EL (cell line): Measurements from ENCODE around the gene GAL3ST3.

Experiments
- DNase-seq: peaks from one replicate; pipeline ENCODE4 v3.0.0-alpha.2; 2016

Gene GAL3ST3

DNA sequence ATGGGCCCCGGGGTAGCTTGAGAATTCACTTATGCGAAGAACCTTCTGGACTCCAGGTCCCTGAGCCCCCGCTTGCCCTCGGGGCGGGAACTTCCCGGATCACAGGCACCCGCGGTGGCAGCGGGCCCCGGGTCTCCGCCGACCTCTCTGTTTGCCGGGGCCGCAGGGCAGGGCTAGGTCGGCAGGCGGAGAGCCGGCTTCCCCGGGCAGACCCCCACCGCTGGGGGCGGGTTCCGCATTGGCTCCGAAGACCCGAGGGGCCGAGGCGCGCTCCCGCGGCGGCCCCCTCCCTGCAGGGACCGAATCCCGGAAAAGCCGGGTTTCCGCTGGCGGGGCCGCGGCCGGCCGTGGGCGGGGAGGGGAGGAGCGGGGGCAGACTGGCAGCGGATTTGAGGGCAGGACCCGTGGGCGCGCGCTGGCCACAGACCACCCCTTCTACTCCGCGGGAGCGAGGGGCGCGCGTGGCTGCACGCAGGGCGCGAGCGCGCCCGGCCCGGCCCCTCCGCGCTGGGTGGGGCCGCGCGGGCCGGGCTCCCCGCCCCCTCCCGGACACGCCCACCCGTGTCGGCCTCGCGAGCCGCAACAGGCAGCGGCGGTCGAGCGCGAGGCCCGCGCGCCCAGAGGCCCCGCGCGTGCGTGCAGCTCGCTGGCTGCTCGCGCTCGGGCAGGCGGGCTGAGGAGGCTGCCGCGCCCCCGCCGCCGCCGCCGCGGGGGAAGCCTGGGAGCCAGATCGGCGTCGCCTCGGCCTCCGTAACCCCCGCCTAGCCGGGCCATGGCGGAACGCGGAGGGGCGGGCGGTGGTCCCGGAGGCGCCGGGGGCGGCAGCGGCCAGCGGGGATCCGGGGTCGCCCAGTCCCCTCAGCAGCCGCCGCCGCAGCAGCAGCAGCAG, 21.0 kb upstream of the GAL3ST3 start, which contains the start of gene PACS1:
TSS of gene PACS1 (plus strand) at position 558 of the 889 bp plus-strand sequence. CDS start at position 773, 215 bp downstream.
- DNase-seq = peak; percentile 86

DNA sequence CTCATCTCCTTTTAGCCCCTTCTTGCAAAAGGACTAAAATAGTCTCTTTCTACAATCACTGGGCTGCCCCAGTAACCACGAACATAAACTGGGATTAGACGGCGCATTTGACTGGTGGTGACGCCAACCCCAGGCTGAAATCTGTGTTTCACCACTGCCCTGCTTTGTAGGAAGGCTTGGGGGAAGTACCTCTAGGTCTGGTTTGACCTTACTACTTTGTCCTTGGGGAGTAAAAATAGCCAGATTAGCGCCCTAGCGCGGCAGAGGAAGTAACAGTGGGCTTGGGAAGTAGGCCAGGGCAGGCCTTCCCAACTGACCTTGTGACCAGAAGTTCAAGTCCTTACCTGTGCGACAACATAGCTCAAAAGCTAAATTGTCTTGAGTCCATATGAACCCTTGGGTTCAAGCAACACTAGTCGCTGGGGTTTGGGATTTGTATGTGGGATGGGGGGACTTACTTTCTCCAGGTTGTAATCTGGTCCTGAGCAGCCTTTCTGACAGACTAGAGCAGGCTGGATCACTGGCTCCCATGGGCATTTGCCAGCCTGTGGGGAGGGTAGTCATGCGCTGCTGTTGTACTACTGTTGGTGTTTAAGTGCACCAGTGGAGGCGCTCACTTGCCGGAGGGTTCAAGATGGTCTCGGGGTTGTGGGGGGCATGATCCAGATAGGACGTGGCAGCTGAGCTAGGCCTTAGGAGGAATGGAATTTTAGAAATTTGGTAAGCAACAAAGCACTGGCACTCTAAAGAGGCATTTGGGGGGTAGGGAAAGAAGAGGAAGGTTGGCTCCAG, 20.2 kb upstream of the GAL3ST3 start:
- peak; percentile 87 for DNase-seq

DNA sequence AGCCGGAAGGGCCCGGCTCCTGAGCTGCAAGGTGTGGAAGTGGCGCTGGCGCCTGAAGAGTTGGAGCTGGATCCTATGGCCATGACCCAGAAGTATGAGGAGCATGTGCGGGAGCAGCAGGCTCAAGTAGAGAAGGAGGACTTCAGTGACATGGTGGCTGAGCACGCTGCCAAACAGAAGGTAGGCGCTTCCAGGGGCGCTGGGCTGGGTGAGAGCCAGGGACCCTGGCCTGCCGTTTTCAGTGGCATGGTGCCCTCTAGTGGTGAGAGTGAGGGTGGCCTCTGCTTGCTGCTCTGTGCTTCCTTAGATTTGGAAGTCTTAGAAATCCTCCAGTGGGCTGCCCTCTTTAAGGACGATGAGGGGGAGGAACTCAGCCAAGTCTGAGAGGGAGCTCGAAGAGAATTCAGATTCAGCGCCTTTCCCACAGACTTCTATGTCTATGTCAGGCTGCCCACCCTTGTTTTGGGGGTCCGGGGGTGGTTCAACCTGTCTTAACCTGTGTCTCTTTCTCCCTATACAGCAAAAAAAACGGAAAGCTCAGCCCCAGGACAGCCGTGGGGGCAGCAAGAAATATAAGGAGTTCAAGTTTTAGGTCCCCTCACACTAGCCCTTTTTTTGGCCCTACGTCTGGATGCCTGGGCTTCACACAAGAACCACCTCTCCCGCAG, 19.3 kb upstream of the GAL3ST3 start:
- DNase-seq = peak; percentile 72

DNA sequence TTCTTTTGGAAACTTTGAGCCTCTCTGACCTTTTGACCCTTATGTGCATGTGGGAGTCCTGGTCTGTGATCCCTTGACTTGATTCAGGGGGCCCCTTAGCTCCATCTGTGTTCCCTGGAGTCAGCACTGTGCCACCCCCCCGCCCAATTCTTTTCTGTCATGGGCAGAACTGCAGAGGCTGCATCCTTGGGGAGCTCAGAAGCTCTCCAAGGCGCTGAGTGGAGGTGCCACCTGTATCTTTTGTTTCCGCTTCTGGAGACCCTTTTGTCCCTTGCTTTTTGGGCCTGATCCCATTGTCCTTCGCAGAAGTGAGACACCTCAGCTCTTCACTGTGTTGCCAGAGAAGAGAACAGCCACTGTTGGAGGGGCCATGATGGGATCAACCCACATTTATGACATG, 18.7 kb upstream of the GAL3ST3 start:
- DNase-seq = no peak

DNA sequence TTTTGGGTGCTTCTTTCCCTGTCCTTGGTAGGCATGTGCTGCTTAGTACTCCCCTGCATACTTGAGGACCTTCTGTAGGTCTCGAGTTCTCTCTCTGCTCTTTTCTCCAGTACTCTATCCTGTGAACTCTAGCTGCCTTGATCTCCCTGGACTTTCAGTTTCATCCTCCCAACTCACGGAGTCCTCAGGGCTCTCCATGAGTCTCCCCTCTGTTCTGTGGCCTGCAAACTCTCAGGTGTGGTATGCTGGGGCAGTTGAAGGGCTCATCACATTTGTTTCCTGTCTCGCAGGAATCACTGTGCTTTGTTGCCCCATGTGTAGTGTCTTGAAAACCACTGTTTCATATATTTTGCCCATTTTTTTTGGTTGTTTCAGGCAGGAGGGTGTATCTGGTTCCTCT, 17.8 kb upstream of the GAL3ST3 start:
- no peak for DNase-seq

DNA sequence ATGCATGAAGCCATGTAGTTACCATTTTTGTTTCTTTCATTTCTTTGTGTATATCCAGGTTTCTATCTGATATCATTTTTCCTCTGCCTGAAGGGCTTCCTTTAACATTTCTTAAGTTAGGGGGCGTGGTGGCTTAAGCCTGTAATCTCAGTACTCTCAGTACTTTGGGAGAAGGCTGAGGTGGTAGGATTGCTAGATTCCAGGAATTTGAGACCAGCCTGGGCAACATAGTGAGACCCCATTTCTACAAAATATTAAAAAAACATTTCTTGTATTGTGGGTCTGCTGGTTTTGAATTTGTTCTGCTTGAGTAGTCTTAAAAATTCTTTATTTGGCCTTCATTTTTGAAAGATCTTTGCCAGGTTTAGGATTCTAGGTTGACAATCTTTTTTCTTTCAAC, 15.6 kb upstream of the GAL3ST3 start:
- DNase-seq = no peak

DNA sequence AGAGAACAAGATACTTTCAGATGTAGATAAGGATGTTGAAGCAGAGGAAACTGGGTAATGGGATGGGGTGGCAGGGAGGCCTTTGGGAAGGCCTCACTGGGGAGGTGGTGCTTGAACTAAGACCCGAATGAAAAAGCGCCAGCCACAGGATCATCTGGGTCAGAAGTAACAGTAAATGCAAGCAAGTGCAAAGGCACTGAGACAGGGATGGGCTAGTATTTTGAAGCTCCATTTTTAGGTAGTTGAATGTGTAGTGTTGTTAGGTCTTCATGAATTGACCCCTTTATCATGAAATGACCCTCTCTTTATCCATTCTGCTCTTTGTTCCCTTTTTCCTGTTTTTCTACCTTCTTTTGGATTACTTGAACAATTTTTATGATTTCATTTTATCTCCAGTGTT, 14.9 kb upstream of the GAL3ST3 start:
- DNase-seq = no peak

DNA sequence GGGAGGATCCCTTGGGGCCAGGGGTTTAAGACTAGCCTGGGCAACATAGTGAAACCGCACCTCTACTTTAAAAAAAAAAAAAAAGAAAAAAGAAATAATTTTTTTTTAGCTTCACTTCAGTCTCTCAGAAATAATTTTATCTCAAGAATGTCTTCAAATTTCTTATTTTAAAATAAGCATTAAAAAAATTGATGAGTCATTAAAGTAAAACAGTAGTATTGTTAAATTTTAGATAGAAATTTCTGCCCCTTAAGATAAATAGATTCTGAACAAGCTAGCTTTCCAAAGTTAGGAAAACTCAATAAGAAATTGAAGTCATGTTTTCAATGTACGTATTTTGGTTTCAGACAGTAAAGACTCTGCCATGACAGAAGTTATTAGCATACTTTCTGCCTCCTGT, 13.4 kb upstream of the GAL3ST3 start:
- DNase-seq = no peak

DNA sequence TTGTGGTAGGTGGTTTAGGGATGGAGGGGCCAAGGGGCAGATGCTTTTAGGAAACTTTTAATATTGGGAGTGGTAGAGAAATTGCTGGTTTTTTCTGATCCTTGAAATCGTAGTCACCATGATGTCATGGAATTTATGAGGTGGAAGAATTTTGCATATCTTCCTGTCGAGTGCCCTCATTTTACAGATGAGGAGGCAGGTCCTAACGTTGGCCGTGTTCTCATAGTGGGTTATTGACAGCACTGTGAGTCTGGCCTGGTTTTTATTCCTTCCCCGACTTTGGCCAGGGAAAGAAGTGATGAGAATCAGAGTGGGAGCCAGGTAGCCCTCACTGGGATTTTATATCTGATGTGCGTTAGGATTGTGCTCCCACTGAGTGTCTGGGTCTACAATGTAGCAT, 12.3 kb upstream of the GAL3ST3 start:
- DNase-seq = no peak

DNA sequence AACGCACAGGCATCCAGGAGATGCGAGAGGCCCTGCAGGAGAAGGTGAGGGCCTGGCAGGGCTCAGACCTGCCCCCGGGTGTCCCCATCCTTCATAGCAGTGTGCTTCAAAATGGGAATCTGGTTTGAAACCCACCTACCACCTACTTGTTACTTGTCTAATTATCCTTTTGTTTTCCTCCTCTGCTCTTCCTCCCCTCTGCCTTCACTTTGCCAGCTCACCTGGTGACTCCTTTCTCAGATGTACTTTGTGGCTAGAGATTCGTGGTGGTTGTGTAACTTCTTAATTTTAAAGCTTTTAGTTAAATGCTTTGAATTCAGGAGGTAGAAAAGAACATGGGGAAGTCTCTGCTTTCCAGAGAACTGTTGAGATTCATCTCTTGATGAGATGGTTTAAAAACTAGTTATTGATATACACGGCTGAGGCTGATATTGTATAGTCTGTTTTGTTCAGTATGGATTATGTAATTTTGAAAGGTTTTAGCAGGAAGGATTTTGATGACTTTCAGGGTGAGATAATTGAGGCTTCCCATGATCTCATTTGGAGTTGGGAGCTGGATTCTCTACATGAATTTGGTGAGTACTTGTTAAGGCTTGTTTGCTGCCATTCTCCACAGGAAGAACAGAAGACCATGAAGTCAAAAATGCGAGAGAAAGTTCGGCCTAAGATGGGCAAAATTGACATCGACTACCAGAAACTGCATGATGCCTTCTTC, 11.2 kb upstream of the GAL3ST3 start:
- DNase-seq = no peak

DNA sequence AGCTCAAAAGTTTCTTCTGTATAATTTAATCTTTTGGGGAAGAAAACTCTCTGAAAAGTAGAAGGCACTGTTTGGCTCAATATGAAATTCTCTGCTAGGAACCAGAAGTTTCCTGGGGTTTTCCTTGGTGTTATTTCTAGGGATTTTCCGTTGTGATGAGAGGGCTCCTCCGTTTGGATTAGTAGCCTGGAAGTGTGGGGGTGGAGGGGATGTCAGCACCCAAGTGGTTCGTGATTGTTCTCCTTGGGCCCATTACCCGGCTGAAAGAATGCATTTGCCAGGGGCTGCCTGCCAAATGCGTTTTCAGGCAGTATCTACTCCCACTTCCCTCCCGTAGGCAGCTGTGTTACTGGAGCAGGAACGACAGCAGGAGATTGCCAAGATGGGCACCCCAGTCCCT, 7.5 kb upstream of the GAL3ST3 start:
- DNase-seq = no peak

DNA sequence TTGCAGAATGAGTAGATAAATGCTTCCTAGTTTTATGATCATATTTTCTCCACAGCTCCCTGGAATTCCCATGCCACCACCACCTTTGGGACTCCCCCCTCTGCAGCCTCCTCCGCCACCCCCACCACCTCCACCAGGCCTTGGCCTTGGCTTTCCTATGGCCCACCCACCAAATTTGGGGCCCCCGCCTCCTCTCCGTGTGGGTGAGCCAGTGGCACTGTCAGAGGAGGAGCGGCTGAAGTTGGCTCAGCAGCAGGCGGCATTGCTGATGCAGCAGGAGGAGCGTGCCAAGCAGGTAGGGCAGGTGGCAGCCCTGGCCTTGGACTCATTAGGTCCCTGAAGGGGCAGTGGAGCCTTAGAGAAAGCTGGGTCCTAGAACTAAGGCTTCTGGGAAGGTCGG, 6.1 kb upstream of the GAL3ST3 start:
- DNase-seq = no peak

DNA sequence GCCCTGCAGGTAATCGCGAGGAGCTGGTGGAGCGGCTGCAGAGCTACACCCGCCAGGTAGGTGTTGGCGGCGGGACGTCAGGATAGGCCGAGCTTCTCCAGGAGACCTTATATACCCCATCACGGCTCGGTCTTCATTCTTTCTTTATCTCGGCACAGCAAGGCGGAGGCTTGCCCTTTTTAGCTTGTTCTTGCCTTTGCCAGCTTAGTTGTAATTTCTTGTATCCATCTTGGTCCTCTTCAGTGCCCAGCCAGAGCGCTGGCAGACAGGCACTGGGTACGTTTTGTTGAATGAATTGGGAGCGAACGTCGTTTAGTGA, 3.7 kb upstream of the GAL3ST3 start:
- no peak for DNase-seq

DNA sequence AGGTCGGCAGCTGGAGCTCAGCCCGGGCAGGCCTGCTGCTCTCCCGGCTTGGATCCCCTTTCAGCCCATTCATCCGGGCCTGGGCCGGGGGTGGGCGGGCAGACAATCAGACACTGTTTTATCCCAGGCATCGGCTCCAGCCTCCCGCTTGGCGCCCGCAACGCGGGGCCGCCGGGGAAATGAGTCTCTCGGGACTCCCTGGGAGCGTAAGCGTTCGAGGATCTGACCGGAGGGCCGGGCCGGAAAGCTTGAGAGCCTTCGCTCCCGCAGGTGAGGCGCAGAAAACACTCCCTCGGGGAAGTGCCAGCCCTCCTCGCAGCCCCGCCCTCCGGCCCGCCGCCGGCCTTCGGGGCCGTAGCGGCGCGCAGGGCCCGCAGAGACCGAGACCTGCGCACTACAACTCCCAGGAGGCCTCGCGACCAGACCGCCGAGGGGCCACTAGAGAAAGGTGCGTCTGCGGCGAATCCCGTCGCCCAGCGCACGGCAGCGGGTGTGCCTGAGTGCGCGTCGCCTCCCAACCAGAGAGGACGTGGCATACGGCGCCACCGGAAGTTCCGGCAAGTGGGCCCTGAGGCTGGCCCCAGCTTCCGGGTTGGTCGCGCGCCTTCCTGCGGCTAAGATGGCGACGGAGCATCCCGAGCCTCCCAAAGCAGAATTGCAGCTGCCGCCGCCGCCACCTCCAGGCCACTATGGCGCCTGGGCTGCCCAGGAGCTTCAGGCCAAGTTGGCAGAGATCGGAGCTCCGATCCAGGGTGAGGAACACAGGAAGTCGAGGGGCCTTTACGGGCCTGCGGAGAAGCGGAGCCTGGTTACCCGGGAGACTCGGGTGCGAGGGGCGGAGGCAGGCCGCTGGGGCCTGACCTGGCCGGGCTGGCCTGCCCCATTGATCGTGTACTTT, 3.1 kb upstream of the GAL3ST3 start, which contains the start of gene SF3B2:
TSS of gene SF3B2 (plus strand) at position 599 of the 898 bp plus-strand sequence. CDS start at position 620, 21 bp downstream.
- peak; percentile 99 for DNase-seq

DNA sequence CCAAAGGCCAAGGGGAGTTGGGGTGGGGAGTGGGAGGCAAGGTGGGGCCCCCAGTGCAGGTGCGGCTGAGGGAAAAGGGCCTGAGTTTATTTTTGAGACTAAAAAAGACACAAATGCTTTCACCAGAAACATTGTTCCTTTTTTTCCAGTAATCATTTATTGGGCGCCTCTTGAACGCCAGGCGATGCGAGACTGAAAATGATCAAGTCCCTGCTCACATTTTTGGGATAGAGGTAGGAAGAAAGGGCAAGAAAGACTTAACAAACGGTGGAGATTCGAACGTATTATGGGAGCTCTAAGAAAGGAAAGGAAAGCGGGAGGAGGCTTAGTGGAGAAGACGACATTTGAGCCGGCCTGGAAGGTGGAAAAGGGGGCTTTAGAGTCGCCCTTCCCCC, 2.4 kb upstream of the GAL3ST3 start:
- DNase-seq = no peak

DNA sequence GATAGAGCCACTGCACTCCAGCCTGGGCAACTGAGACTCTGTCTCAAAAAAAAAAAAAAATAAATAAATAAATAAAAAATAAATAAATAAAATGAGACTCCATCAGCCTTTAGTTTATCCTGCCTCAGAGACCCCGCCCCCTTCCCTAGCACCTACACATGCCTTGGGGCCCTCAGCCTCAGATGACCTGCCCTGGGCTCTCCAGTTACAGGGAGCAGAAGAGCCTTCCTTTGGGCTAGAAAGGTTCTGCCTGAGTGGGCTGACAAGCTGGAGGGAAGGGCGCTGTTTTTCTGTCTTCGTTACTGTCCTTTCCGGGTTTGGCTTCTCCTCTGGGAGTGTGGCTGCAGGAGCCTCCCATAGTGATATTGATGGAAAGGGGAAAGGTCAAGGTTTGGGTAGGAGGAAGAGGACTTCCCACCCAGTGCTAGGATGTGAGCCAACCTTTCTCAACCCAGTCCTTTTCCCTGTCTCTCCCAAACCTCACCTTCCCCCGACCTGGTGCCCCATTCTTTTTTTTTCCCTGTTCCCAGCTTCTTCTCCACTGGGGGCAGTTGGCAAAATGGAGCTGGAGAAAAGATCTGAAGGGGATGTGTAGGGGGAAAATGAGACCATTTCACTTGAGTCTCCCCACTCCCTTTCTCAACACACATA, 1.7 kb upstream of the GAL3ST3 start:
- no peak for DNase-seq

DNA sequence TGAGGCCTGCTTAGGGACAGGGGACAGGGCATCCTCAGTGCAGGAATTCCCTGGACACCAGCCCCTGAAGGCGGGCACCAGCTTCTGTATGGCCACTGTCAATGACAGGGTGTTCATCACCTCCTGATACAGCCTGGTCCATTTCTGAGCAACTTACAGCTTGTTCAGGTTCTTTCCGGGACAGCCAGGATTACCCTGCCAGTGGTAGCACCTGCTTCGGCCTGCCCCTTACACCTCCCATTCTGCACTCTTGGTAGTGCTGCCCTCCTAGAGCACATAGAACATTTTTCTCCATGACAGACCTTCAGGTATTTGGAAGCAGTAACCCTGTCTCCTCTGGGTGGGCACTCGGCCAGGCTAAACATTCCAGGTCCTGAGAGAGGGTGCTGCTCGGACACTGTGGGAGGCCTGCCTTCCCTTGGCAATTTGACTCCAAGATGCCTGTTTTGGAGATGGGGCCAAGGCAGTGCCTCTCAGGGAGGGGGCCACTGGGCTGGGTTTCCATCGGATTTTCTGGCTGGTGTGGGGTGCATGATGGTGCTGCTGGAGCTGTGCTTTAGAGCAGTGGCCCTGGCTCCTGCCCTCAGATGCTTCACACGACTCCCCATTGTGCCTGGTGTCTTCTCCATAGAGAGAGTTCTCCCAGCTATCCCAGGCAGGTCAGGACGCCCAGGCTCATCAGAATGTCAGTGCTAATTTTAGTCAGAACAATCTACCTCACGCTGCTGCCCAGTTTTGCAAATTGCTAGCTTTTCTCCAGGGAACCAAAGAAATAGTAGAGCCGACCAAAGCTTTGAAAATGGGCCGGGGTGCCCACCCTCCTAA, 1.2 kb downstream of the GAL3ST3 start:
- DNase-seq = peak; percentile 28

DNA sequence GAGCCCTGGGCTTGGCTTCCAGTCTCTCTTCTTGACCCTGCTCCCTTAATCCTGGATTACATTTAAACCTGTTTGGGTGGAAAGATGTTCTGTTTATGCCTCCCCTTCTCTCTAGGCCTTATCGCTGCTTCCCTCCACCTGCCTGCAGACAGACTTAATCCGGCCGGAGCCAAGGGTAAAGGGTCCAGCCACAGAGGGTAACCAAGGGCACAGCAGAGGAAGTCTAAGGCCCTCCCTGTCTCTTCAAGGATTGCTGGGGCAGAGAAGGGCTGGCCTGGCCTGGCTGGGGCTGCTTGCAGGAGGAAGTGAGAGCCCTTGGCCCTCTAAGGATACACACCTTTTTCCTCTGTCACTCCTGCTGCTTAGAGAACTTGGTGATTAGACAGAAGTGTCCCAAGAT, 2.1 kb downstream of the GAL3ST3 start:
- no peak for DNase-seq

DNA sequence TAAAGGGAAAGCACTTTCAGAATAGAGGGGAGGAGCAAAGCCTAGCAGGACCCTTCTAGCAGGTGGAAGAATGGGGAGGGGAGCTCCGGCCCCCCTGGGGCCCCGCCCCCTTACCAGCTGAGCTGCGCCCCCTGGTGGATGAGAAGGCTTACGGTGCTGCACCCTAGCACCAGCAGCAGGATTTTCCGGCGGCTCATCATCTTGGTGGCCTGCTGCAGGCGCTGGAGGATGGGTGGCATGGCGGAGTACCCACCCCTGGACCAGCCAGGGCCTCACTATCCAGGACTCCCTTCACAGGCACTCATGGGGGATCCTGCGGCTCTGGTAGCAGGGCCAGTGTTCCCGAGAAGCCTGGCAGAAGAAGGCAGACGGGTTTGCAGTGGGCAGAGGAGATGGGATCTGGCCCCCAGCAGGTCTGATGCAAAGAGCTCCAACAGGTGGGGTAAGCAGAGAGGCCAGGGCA, 3.8 kb downstream of the GAL3ST3 start:
- DNase-seq = peak; percentile 72

DNA sequence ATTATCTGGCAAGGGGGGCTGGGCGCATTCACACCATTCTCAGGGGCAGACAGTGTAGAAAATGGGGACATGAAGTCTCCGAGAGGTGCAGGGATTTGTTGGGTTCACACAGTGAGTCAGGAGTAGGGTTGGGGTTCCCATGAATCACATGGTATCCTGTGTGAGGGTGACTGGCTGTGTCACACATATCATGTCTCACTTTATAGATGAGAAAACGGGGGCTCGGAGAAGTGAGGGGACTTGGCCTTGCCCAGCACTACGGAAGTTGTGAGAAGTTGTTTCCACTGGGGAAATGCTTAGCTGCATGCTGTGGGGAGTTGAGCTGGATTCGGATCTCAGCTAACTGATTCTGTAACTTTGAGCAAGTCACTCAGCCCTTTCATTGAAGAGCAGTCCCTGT, 4.2 kb downstream of the GAL3ST3 start:
- no peak for DNase-seq
